ENCODE measurements around the gene MAGI1. TPM values are rescaled to one million over a fixed set of nuclear protein-coding genes. Genes with fewer than 3 reads are reported as not detected.

Gene MAGI1
- total RNA-seq, 4 donors from 2014 or later: 49.5 to 72.1 (median 67.6) TPM

- no peaks in the 10 kb centered on the region for H3K36me3 ChIP-seq
- TF ChIP-seq CTCF (IDR thresholded peaks at IDR 0.05): no peak
- no peak for TF ChIP-seq POLR2A (IDR thresholded peaks at IDR 0.05)
- no peak overlapping the region for H3K27ac ChIP-seq
- H3K4me3 ChIP-seq: no peak overlapping the region
- DNase-seq: no peak
- no peaks in the 10 kb centered on the region for H3K9me3 ChIP-seq
- H3K4me1 ChIP-seq: no peaks in the 10 kb centered on the region
- no peaks in the 10 kb centered on the region for H3K27me3 ChIP-seq
Measured at GRCh38 chr3:65402597-65402996, 636.1 kb downstream of the MAGI1 start.

- Histone ChIP-seq H3K9me3 (no peaks in the 10 kb centered on the region), H3K4me3 (no peak overlapping the region), H3K27me3 (no peaks in the 10 kb centered on the region), H3K27ac (no peak overlapping the region), H3K36me3 (no peaks in the 10 kb centered on the region), H3K4me1 (no peaks in the 10 kb centered on the region)
- no peak for DNase-seq
- TF ChIP-seq CTCF (IDR thresholded peaks at IDR 0.05): no peak
- TF ChIP-seq POLR2A (IDR thresholded peaks at IDR 0.05): no peak
Measured at GRCh38 chr3:65401359-65402305, 637.1 kb downstream of the MAGI1 start.

GRCh38 chr3:65400899-65401298 lies 637.8 kb downstream of the MAGI1 start:
- H3K4me3 ChIP-seq: no peak overlapping the region
- no peak for DNase-seq
- no peaks in the 10 kb centered on the region for H3K9me3 ChIP-seq
- H3K27me3 ChIP-seq: no peaks in the 10 kb centered on the region
- TF ChIP-seq POLR2A (IDR thresholded peaks at IDR 0.05) (no peak), CTCF (IDR thresholded peaks at IDR 0.05) (no peak)
- no peaks in the 10 kb centered on the region for H3K36me3 ChIP-seq
- no peak overlapping the region for H3K27ac ChIP-seq
- no peaks in the 10 kb centered on the region for H3K4me1 ChIP-seq

- Histone ChIP-seq H3K27ac (no peak overlapping the region), H3K9me3 (no peaks in the 10 kb centered on the region), H3K27me3 (no peaks in the 10 kb centered on the region), H3K4me1 (no peaks in the 10 kb centered on the region), H3K4me3 (no peak overlapping the region), H3K36me3 (no peaks in the 10 kb centered on the region)
- no peak for TF ChIP-seq CTCF (IDR thresholded peaks at IDR 0.05)
- TF ChIP-seq POLR2A (IDR thresholded peaks at IDR 0.05): no peak
- no peak for DNase-seq
Measured at GRCh38 chr3:65398953-65399352, 639.8 kb downstream of the MAGI1 start.

GRCh38 chr3:65396078-65396477 lies 642.6 kb downstream of the MAGI1 start:
- no peaks in the 10 kb centered on the region for H3K27me3 ChIP-seq
- TF ChIP-seq CTCF (IDR thresholded peaks at IDR 0.05): no peak
- no peak for TF ChIP-seq POLR2A (IDR thresholded peaks at IDR 0.05)
- no peaks in the 10 kb centered on the region for H3K4me1 ChIP-seq
- no peak overlapping the region for H3K4me3 ChIP-seq
- no peaks in the 10 kb centered on the region for H3K9me3 ChIP-seq
- DNase-seq: no peak
- H3K27ac ChIP-seq: no peak overlapping the region
- H3K36me3 ChIP-seq: no peaks in the 10 kb centered on the region
